Liver (tissue), 3 donors: ENCODE measurements around the gene ULBP3.

Experiments used
- CTCF ChIP-seq: fragments of 150-350 bp; IDR thresholded peaks from 2 replicates; pipeline ENCODE4 v1.5.1; 2017; ENCODE audit warnings: improper control_type of control experiment, low read depth, low read length; ENCODE audit not compliant: missing input control
- EGR1 ChIP-seq, 2 donors: IDR thresholded peaks; 2 replicates each; pipeline ENCODE4 v1.6.1; 2016 to 2018; ENCODE audit warnings: antibody characterized with exemption in 2 of 2, low read depth in 2 of 2
- FOXA2 ChIP-seq: IDR thresholded peaks from 2 replicates; pipeline ENCODE4 v1.6.1; 2016; ENCODE audit warnings: antibody characterized with exemption
- GABPA ChIP-seq, 2 donors: IDR thresholded peaks in 1 of 2; conservative IDR thresholded peaks in 1 of 2; 2 replicates each; pipeline ENCODE4 v1.6.1; 2016; ENCODE audit warnings: antibody characterized with exemption in 2 of 2, mild to moderate bottlenecking in 1 of 2, moderate library complexity in 1 of 2
- HNF4G ChIP-seq: IDR thresholded peaks from 2 replicates; pipeline ENCODE4 v1.6.1; 2016; ENCODE audit warnings: antibody characterized with exemption
- JUND ChIP-seq, 2 donors: IDR thresholded peaks; 2 replicates each; pipeline ENCODE4 v1.6.1; 2016; ENCODE audit warnings: antibody characterized with exemption in 2 of 2
- NR2F2 ChIP-seq: IDR thresholded peaks from 2 replicates; pipeline ENCODE4 v1.6.1; 2016; ENCODE audit warnings: antibody characterized with exemption
- RAD21 ChIP-seq, 2 donors: IDR thresholded peaks; 2 replicates each; pipeline ENCODE4 v1.6.1; 2016; ENCODE audit warnings: antibody characterized with exemption in 2 of 2, mild to moderate bottlenecking in 2 of 2
- SP1 ChIP-seq: IDR thresholded peaks from 2 replicates; pipeline ENCODE4 v1.6.1; 2018; ENCODE audit warnings: antibody characterized with exemption, mild to moderate bottlenecking
- TAF1 ChIP-seq: conservative IDR thresholded peaks from 2 replicates; pipeline ENCODE4 v1.6.1; 2016; ENCODE audit warnings: antibody characterized with exemption, mild to moderate bottlenecking
- YY1 ChIP-seq: IDR thresholded peaks from 2 replicates; pipeline ENCODE4 v1.6.1; 2016; ENCODE audit warnings: antibody characterized with exemption, mild to moderate bottlenecking
- TF ChIP-seq, protein P1 (sequence below): IDR thresholded peaks from 2 replicates; pipeline ENCODE4 v1.6.1; 2016; ENCODE audit warnings: antibody characterized with exemption
- TF ChIP-seq, protein P2 (sequence below): IDR thresholded peaks from 2 replicates; pipeline ENCODE4 v1.6.1; 2016; ENCODE audit warnings: antibody characterized with exemption, mild to moderate bottlenecking
- TF ChIP-seq, protein P3 (sequence below): IDR thresholded peaks from 2 replicates; pipeline ENCODE4 v1.6.1; 2016; ENCODE audit warnings: antibody characterized with exemption
- donor health status: healthy.
- donor health status: healthy.

DNA sequence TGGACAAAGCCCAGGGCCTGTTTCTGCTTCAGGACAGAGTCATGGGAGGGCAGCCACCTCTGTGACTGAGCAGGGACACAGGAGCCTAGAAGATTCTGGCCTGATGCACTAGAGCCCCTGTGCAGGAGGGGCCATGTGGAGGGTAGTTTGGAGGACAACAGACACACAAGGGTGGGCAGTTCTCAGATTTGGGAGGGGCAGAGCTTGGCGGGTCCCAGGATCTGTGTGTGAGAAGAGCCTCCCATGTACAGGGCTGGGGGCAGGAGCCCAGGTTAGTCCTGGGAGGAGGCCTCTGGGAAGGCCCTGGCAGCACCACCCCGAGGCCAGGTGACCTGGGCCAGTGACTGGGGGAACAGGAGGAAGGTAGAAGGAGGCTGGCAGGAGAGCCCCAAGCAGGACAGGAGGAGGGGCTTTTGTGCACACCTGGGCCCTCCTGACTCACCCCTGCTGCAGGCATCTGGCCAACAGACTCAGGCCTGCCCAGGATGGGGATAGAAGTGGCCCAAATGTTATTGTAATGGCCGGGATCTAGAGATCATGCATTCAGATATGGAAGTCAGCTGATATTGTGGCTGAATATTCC, 1.4 kb upstream of the ULBP3 start:
- TF ChIP-seq CTCF (no peak), EGR1 (IDR thresholded peaks at IDR 0.05; ENCODE audit: low read depth in 2 of 2) (no peak), NR2F2 (no peak), HNF4G (no peak), SP1 (no peak), RAD21 (IDR thresholded peaks at IDR 0.05) (no peak), JUND (IDR thresholded peaks at IDR 0.05) (no peak), TAF1 (no peak), YY1 (no peak), GABPA (IDR thresholded peaks at IDR 0.05 in 1 of 2, conservative IDR thresholded peaks at IDR 0.05 in 1 of 2) (no peak), FOXA2 (no peak)
- TF ChIP-seq, protein P1, sequence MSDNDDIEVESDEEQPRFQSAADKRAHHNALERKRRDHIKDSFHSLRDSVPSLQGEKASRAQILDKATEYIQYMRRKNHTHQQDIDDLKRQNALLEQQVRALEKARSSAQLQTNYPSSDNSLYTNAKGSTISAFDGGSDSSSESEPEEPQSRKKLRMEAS, result no peak
- TF ChIP-seq, protein P2, sequence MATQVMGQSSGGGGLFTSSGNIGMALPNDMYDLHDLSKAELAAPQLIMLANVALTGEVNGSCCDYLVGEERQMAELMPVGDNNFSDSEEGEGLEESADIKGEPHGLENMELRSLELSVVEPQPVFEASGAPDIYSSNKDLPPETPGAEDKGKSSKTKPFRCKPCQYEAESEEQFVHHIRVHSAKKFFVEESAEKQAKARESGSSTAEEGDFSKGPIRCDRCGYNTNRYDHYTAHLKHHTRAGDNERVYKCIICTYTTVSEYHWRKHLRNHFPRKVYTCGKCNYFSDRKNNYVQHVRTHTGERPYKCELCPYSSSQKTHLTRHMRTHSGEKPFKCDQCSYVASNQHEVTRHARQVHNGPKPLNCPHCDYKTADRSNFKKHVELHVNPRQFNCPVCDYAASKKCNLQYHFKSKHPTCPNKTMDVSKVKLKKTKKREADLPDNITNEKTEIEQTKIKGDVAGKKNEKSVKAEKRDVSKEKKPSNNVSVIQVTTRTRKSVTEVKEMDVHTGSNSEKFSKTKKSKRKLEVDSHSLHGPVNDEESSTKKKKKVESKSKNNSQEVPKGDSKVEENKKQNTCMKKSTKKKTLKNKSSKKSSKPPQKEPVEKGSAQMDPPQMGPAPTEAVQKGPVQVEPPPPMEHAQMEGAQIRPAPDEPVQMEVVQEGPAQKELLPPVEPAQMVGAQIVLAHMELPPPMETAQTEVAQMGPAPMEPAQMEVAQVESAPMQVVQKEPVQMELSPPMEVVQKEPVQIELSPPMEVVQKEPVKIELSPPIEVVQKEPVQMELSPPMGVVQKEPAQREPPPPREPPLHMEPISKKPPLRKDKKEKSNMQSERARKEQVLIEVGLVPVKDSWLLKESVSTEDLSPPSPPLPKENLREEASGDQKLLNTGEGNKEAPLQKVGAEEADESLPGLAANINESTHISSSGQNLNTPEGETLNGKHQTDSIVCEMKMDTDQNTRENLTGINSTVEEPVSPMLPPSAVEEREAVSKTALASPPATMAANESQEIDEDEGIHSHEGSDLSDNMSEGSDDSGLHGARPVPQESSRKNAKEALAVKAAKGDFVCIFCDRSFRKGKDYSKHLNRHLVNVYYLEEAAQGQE, result no peak
- TF ChIP-seq, protein P3, sequence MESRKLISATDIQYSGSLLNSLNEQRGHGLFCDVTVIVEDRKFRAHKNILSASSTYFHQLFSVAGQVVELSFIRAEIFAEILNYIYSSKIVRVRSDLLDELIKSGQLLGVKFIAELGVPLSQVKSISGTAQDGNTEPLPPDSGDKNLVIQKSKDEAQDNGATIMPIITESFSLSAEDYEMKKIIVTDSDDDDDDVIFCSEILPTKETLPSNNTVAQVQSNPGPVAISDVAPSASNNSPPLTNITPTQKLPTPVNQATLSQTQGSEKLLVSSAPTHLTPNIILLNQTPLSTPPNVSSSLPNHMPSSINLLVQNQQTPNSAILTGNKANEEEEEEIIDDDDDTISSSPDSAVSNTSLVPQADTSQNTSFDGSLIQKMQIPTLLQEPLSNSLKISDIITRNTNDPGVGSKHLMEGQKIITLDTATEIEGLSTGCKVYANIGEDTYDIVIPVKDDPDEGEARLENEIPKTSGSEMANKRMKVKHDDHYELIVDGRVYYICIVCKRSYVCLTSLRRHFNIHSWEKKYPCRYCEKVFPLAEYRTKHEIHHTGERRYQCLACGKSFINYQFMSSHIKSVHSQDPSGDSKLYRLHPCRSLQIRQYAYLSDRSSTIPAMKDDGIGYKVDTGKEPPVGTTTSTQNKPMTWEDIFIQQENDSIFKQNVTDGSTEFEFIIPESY, result no peak
